HG03280 (cell line): ENCODE results near the gene RUNDC1.

Experiments
- ATAC-seq: cut with Tn5 transposase; IDR thresholded peaks from one replicate; pipeline ENCODE4 v1.9.1; 2021; ENCODE audit warnings: mild to moderate bottlenecking, moderate library complexity; ENCODE audit not compliant: unreplicated experiment

The RUNDC1 gene

GRCh38 chr17:43033948-43034881 lies 53.9 kb downstream of the RUNDC1 start:
- ATAC-seq, result no peak

- ATAC-seq, result no peak
These were observed 54.5 kb downstream of the RUNDC1 start for GRCh38 chr17:43034894-43035293.

- no peak for ATAC-seq
These were observed 59.3 kb downstream of the RUNDC1 start for GRCh38 chr17:43039646-43040045.

- ATAC-seq, result no peak
These were observed 60.3 kb downstream of the RUNDC1 start for GRCh38 chr17:43040655-43041054.

GRCh38 chr17:43042025-43042628 lies 61.8 kb downstream of the RUNDC1 start:
- ATAC-seq, result no peak
